ENCODE data around the gene RAB3GAP1. TPM values are rescaled to one million over a fixed set of nuclear protein-coding genes. Genes with fewer than 3 reads are reported as not detected.

RAB3GAP1 gene
- total RNA-seq, result 10 to 100 TPM; 10.9 to 11.4 TPM

- H3K27me3 Mint-ChIP-seq, result peaks cover 22 to 23% of the 10 kb centered on the region in 2 donors
- no peaks in the 10 kb centered on the region for H3K9me3 Mint-ChIP-seq
- ATAC-seq (peak; percentile 96 to 97), DNase-seq (ENCODE audit: low spot score) (peak; percentile 96)
- H3K36me3 Mint-ChIP-seq, result peaks cover 8% of the 10 kb centered on the region
- peak within 1 kb of the TSS; percentile 96 for H3K4me3 Mint-ChIP-seq
- peak within 1 kb of the TSS; percentile 92 to 95 for H3K27ac Mint-ChIP-seq
- H3K4me1 Mint-ChIP-seq (ENCODE audit: low read depth in 2 of 2), result peaks cover 28 to 45% of the 10 kb centered on the region in 2 donors
Observed at GRCh38 chr2:135052042-135052876, at the start of gene RAB3GAP1. Gene RAB3GAP1 (plus strand): TSS chr2:135052292. CDS start chr2:135052308, 16 bp downstream.

GRCh38 chr2:135002836-135003235 is 49.3 kb upstream of the RAB3GAP1 start:
- peaks cover 13 to 28% of the 10 kb centered on the region in 2 donors for H3K27me3 Mint-ChIP-seq
- H3K4me1 Mint-ChIP-seq (ENCODE audit: low read depth in 2 of 2), result peaks cover 3 to 5% of the 10 kb centered on the region in 2 donors
- no peak for ATAC-seq
- DNase-seq (ENCODE audit: low spot score), result no peak
- H3K27ac Mint-ChIP-seq, result no peak overlapping the region
- no peaks in the 10 kb centered on the region for H3K9me3 Mint-ChIP-seq
- no peaks in the 10 kb centered on the region for H3K36me3 Mint-ChIP-seq
- H3K4me3 Mint-ChIP-seq, result no peak overlapping the region

- no peak overlapping the region for H3K4me3 Mint-ChIP-seq
- no peaks in the 10 kb centered on the region for H3K36me3 Mint-ChIP-seq
- H3K27ac Mint-ChIP-seq, result no peak overlapping the region
- DNase-seq (ENCODE audit: low spot score) (peak; percentile 71), ATAC-seq (peak; percentile 86 to 90)
- no peaks in the 10 kb centered on the region for H3K9me3 Mint-ChIP-seq
- peaks cover 13 to 24% of the 10 kb centered on the region in 2 donors for H3K27me3 Mint-ChIP-seq
- peaks cover 3 to 5% of the 10 kb centered on the region in 2 donors for H3K4me1 Mint-ChIP-seq (ENCODE audit: low read depth in 2 of 2)
Observed at GRCh38 chr2:135004005-135004746, 47.9 kb upstream of the RAB3GAP1 start.

DNA sequence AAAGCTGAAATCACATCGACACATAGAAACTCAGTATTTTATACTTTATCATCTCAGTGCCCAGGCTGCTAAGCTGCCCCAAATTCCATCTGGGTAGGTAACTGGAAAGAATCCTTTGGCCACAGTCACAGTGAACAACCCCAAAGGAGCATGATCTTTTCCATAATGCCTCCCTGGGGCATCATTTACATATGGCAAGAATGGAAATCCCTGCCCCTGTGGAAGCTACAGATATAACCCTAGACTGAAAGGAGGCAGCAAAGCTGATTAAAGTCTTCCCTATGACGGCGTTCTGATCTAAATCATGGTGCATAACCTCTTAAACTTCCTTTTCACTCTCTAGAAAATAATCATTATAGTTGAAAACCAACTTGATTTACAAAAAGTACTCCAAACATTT is 46.3 kb upstream of the RAB3GAP1 start:
- DNase-seq (ENCODE audit: low spot score) (no peak), ATAC-seq (no peak)
- Mint-ChIP-seq H3K9me3 (no peaks in the 10 kb centered on the region), H3K4me1 (ENCODE audit: low read depth in 2 of 2) (peaks cover 3 to 5% of the 10 kb centered on the region in 2 donors), H3K27ac (no peak overlapping the region), H3K36me3 (no peaks in the 10 kb centered on the region), H3K4me3 (no peak overlapping the region), H3K27me3 (peaks cover 16 to 36% of the 10 kb centered on the region in 2 donors)

DNA sequence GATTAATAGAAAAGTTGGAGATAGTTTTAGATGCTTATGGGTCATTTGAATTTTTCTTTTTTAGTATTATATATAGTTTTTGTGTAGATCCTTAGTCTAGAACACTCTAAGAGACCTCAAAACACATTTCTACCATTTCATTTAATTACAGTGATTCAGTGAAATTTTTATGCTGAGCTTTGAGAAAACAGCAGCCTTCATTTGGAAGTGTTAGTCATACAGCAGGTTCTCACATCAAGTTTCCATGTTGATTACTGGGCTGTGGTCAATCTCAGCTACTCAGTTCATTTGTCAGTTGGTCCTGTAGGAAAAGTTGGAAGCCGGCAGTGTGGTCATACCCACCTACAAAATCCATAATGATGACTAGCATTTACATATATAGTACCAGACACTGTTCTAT is 42.8 kb upstream of the RAB3GAP1 start:
- Mint-ChIP-seq H3K27ac (no peak overlapping the region), H3K36me3 (no peaks in the 10 kb centered on the region), H3K27me3 (peaks cover 27 to 45% of the 10 kb centered on the region in 2 donors), H3K9me3 (no peaks in the 10 kb centered on the region), H3K4me3 (no peak overlapping the region), H3K4me1 (ENCODE audit: low read depth in 2 of 2) (peaks cover 1 to 3% of the 10 kb centered on the region in 2 donors)
- no peak for DNase-seq (ENCODE audit: low spot score)
- ATAC-seq, result no peak

DNA sequence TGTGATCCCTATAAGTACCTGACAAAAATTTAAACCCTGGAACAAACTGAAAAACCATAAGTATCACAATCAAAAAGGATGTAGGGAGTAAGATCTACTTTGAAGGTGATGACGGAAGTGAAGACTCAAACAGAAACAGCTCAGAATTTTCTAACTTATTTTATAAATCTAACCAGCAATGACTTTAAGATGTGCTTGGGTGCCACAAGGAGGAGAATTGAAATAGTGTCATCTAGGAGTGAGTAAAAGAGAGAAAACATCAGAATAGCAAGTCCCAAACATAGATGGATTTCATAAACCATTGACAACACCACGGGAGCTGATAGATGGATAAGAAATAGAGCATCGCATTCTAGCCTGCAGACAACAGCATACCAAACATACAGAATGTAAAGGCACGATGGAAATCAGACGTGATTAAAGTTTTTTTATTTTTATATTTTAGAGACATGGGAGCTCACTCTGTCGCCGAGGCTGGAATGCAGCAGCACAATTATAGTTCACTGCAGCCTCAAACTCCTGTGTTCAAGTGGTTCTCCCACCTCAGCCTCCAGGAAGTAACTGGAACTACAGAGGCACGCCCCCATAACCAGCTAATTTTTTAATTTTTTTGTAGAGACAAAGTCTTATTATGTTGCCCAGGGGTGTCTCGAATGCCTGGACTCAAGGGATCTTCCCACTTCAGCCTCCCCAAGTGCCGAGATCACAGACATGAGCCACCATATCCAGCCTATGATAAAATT is 41.7 kb upstream of the RAB3GAP1 start:
- Mint-ChIP-seq H3K4me1 (ENCODE audit: low read depth in 2 of 2) (no peaks in the 10 kb centered on the region), H3K27me3 (peaks cover 22 to 46% of the 10 kb centered on the region in 2 donors), H3K9me3 (no peaks in the 10 kb centered on the region), H3K27ac (no peak overlapping the region), H3K4me3 (no peak overlapping the region), H3K36me3 (no peaks in the 10 kb centered on the region)
- DNase-seq (ENCODE audit: low spot score), result no peak
- ATAC-seq, result no peak

DNA sequence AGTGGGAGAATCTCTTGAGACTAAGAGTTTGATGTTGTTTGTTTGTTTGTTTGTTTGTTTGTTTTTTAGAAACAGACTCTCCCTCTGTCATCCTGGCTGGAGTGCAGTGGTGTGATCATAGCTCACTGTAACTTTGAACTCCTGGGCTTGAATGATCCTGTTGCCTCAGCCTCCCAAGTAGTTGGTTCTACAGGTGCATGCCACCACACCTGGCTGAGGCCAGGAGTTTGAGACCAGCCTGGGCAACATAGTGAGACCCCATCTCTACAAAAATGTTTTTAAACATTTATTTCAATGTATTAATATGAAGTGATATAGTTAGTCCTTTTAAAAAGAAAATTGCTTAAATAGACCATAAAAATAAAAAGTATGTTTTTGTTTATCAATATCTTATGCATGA is 40.5 kb upstream of the RAB3GAP1 start:
- ATAC-seq, result no peak
- Mint-ChIP-seq H3K4me1 (ENCODE audit: low read depth in 2 of 2) (no peaks in the 10 kb centered on the region), H3K36me3 (no peaks in the 10 kb centered on the region), H3K9me3 (no peaks in the 10 kb centered on the region), H3K4me3 (no peak overlapping the region), H3K27me3 (peaks cover 22 to 43% of the 10 kb centered on the region in 2 donors), H3K27ac (no peak overlapping the region)
- DNase-seq (ENCODE audit: low spot score), result no peak

DNA sequence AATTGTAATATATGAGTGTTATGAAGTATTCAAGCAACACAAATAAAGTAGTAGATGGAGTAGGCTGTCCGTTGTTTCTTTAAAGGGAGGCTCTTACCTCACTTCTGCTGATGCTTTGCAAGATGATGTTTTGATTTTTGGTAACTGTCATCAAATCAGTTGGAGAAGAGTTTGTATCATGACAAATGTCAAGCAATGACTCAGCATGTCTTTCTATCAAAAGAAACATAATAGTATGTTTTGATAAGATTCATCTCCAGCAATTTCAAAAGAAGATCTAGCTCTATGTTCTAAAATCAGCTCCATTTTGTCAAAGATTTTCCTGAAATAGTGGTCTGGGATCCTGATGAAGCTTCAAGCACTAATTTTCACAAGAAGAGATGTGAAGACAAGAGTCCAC is 30.5 kb upstream of the RAB3GAP1 start:
- H3K4me1 Mint-ChIP-seq (ENCODE audit: low read depth in 2 of 2), result no peaks in the 10 kb centered on the region

DNA sequence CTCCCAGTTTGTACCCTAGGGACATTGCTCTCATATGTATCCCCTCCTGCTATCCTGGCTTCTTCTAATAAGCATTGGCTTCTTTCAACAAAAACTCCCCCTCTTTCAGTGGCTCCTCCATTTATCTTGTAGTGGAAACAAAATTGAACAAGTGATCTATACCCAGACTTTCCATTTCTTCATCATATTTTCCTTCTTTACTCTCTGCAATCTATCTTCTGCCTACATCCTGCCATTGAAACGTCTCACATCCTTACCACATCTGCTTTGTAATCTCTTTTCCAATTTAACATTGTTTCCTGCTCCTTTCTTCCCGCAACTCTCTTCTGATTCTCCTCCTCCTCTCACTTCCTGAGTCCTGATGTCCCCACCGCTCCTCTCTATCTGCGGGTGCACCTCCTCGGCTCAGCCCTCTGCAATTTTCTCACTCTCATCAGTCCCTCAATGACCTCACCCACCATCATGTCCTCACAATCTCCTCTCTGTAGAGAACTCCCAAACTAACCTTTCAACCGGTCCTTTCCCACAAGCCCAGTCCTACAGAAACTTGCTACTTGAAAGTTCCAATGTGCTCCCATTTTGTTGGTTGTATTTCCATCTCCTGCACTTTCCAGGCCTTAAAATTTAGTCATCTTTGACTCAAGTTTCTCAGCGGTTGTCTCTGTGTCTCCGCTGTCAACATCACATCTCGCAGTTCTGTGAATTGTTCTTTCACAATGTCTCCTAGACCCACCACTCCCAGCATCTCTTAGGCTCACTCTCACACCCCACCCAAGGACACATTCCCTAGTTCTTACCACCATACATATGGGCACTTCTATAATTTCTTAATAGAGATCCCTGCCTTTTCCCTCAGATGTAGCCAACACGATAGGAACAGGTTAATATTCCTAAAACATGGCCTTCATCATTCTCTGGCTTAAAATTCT is 28.9 kb upstream of the RAB3GAP1 start:
- no peak for ATAC-seq
- H3K36me3 Mint-ChIP-seq, result no peaks in the 10 kb centered on the region
- DNase-seq (ENCODE audit: low spot score), result no peak
- no peaks in the 10 kb centered on the region for H3K4me1 Mint-ChIP-seq (ENCODE audit: low read depth in 2 of 2)
- H3K4me3 Mint-ChIP-seq, result no peak overlapping the region
- no peak overlapping the region for H3K27ac Mint-ChIP-seq
- H3K27me3 Mint-ChIP-seq, result peaks cover 21 to 30% of the 10 kb centered on the region in 2 donors
- no peaks in the 10 kb centered on the region for H3K9me3 Mint-ChIP-seq

More for the DNA sequence above, 30.5 kb upstream of the RAB3GAP1 start:
- no peaks in the 10 kb centered on the region for H3K36me3 Mint-ChIP-seq
- H3K4me3 Mint-ChIP-seq, result no peak overlapping the region
- ATAC-seq, result no peak
- peaks cover 18 to 24% of the 10 kb centered on the region in 2 donors for H3K27me3 Mint-ChIP-seq
- DNase-seq (ENCODE audit: low spot score), result no peak
- no peaks in the 10 kb centered on the region for H3K9me3 Mint-ChIP-seq
- no peak overlapping the region for H3K27ac Mint-ChIP-seq

- no peak for ATAC-seq
- Mint-ChIP-seq H3K27ac (no peak overlapping the region), H3K4me1 (ENCODE audit: low read depth in 2 of 2) (no peaks in the 10 kb centered on the region), H3K27me3 (peaks cover 21 to 30% of the 10 kb centered on the region in 2 donors), H3K9me3 (no peaks in the 10 kb centered on the region), H3K4me3 (no peak overlapping the region), H3K36me3 (no peaks in the 10 kb centered on the region)
- DNase-seq (ENCODE audit: low spot score), result no peak
Observed at GRCh38 chr2:135023886-135024485, 28.1 kb upstream of the RAB3GAP1 start.

DNA sequence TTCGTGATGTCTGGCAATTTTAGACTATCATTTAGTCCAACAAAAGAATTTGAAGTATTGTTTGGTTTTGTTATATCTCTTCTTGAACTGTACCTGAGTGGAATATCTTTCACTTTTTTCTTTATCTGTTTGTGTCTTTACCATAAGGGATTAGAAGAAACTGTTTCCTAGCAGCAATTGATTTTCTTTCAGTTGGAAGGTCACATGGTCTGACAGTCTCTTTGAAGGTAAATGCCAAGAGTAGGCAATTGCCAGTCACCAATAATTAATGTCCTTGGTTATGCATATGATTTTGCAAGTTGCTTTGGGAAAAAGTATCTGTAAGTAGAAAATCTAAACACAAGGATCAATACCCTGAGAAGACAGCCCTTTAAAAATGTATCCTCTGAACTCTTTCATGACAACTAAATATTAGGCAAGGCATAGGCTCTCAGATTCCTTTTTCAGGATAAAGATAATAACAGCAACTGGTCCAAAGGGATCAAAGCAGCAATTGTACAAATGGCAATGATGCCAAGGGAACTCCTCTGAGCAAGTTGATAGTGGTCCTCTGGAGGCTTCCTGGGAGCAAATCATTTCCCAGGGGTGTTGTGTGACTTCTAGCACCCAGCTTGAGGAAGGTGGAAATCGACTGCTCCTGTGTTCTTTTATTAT is 22.5 kb upstream of the RAB3GAP1 start:
- DNase-seq (ENCODE audit: low spot score) (no peak), ATAC-seq (no peak)
- H3K9me3 Mint-ChIP-seq, result peaks cover 8% of the 10 kb centered on the region
- H3K27me3 Mint-ChIP-seq, result peaks cover 23 to 38% of the 10 kb centered on the region in 2 donors
- H3K4me3 Mint-ChIP-seq, result no peak overlapping the region
- peaks cover 5% of the 10 kb centered on the region for H3K36me3 Mint-ChIP-seq
- H3K4me1 Mint-ChIP-seq (ENCODE audit: low read depth in 2 of 2), result no peaks in the 10 kb centered on the region
- no peak overlapping the region for H3K27ac Mint-ChIP-seq

- H3K27ac Mint-ChIP-seq, result no peak overlapping the region
- DNase-seq (ENCODE audit: low spot score), result no peak
Observed at GRCh38 chr2:135030826-135031225, 21.3 kb upstream of the RAB3GAP1 start.

More at GRCh38 chr2:135030826-135031225, 21.3 kb upstream of the RAB3GAP1 start:
- no peak overlapping the region for H3K4me3 Mint-ChIP-seq
- peaks cover 8% of the 10 kb centered on the region for H3K9me3 Mint-ChIP-seq
- no peak for ATAC-seq
- no peaks in the 10 kb centered on the region for H3K4me1 Mint-ChIP-seq (ENCODE audit: low read depth in 2 of 2)
- peaks cover 5% of the 10 kb centered on the region for H3K36me3 Mint-ChIP-seq
- peaks cover 25 to 38% of the 10 kb centered on the region in 2 donors for H3K27me3 Mint-ChIP-seq

Measured in natural killer cell treated with Interleukin-12 subunit alpha and Interleukin-12 subunit beta and Interleukin-15 and Interleukin-18, amount 100 ng/mL, for 72 hours (primary cell).